Ovary (tissue), 9 donors: ENCODE measurements around the gene GYG1. TPM values are rescaled to one million over a fixed set of nuclear protein-coding genes. Genes with fewer than 3 reads are reported as not detected.

Experiments used
- DNase-seq, 5 donors: peaks; one replicate each; pipeline ENCODE4 v3.0.0-alpha.2; 2019 to 2020
- H3K27ac ChIP-seq, 2 donors: fragments of 200-600 bp; one replicate each; pipeline versions ENCODE4 v1.5.1 to v1.8.0; 2019 to 2022
- H3K27me3 ChIP-seq: fragments of 200-600 bp; one replicate; pipeline ENCODE4 v1.8.0; 2022
- H3K36me3 ChIP-seq: fragments of 200-600 bp; sonication (generic); one replicate; pipeline ENCODE4 v1.5.1; 2019
- H3K4me1 ChIP-seq: one replicate; pipeline ENCODE4 v1.8.1; 2013; ENCODE audit warnings: mild to moderate bottlenecking, moderate library complexity; ENCODE audit not compliant: insufficient read depth
- H3K4me3 ChIP-seq: fragments of 200-600 bp; sonication (generic); one replicate; pipeline ENCODE4 v1.5.1; 2017
- H3K9me3 ChIP-seq, 2 donors: fragments of 200-600 bp in 1 of 2; sonication (generic) in 1 of 2; one replicate each; pipeline versions ENCODE4 v1.5.1 to v1.8.1; 2013 to 2019; ENCODE audit warnings: mild to moderate bottlenecking in 1 of 2, moderate library complexity in 1 of 2
- EP300 ChIP-seq: sonication (generic); formaldehyde crosslinking; IDR thresholded peaks from one replicate; pipeline ENCODE4 v1.6.1; 2017; ENCODE audit warnings: antibody characterized with exemption
- POLR2A ChIP-seq: fragments of 450-650 bp; IDR thresholded peaks from one replicate; pipeline ENCODE4 v1.6.1; 2017; ENCODE audit warnings: antibody characterized with exemption, mild to moderate bottlenecking, moderate library complexity
- WGBS, 3 donors: extraction: QIAGEN DNeasy Blood & Tissue Kit in 1 of 3; methylation state at CpG; one replicate each; pipeline versions ENCODE4 v1.1.5 to v1.1.7; 2013 to 2017; 5-methylcytosine and 5-hydroxymethylcytosine counted together
- intact Hi-C, 4 donors: fragments of 100-400 bp; cut with DNase I; formaldehyde crosslinking; loops; one replicate each; pipeline versions ENCODE4 v1.11.0 to v1.15.1; 2022 to 2023
- polyA plus RNA-seq, 2 donors: library from polyadenylated mRNA; stranded (reverse); fragments of 200-250 nt in 1 of 2; fragments of 350-450 nt in 1 of 2; fragmentation: Illumina TruSeq in 1 of 2; extraction: RNeasy Lipid Tissue Mini Kit (QIAGEN cat#74804) in 1 of 2; gene quantifications; one replicate each; pipeline ENCODE4 v1.2.3, GENCODE V29; 2013 to 2014
- total RNA-seq, 7 donors: library from RNA; depleted of rRNA in 2 of 7; stranded (reverse); fragments of >200 nt in 2 of 7; fragmentation: NEBNext Ultra II Directional in 3 of 7; extraction: Animal tissue kit (Norgen Biotek cat#: 25700) in 3 of 7; gene quantifications; one replicate each; pipeline versions ENCODE4 v1.1.0 to v1.2.4, GENCODE V29; 2016 to 2023
- TF ChIP-seq, protein P1 (sequence below), 3 donors: fragments of 450-650 bp in 2 of 3; fragments of 200-600 bp in 1 of 3; IDR thresholded peaks; one replicate each; pipeline versions ENCODE4 v1.5.1 to v1.8.0; 2016 to 2022; ENCODE audit warnings: antibody characterized with exemption in 3 of 3, mild to moderate bottlenecking in 1 of 3
- donor health status: DM: no; HTN: no; CAD: no; lungs with moderate emphysema.
- donor health status: DM: no; HTN: no; CAD: no.
- donor health status: Bipolar disorder and iron deficiency.
- donor health status: DM: yes; HTN: yes; CAD: no.
- donor health status: DM: no; HTN: no; CAD: no.
- donor health status: DM: yes; HTN: yes; CAD: no.

The GYG1 gene
- total and polyA plus RNA-seq, 9 donors: 23.8 to 86.1 (median 58.4) TPM

DNA sequence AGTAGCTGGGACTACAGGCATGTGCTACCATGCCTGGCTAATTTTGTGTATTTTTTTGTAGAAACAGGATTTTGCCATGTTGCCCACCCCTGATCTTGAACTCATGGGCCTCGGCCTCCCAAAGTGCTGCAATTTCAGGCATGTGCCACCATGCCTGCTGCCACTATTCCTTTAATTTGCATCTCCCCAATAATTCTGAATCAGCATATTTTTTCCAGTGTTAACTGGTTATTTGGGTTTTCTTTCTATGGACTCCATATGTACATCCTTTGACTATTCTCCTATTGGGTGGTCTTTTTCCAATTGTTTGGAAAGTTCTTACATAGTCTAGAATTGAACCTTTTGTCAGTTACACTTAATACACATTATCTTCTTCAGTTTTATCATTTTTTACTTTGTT, 66.9 kb downstream of the GYG1 start:
- TF ChIP-seq POLR2A (no peak), EP300 (no peak)
- TF ChIP-seq, protein P1, sequence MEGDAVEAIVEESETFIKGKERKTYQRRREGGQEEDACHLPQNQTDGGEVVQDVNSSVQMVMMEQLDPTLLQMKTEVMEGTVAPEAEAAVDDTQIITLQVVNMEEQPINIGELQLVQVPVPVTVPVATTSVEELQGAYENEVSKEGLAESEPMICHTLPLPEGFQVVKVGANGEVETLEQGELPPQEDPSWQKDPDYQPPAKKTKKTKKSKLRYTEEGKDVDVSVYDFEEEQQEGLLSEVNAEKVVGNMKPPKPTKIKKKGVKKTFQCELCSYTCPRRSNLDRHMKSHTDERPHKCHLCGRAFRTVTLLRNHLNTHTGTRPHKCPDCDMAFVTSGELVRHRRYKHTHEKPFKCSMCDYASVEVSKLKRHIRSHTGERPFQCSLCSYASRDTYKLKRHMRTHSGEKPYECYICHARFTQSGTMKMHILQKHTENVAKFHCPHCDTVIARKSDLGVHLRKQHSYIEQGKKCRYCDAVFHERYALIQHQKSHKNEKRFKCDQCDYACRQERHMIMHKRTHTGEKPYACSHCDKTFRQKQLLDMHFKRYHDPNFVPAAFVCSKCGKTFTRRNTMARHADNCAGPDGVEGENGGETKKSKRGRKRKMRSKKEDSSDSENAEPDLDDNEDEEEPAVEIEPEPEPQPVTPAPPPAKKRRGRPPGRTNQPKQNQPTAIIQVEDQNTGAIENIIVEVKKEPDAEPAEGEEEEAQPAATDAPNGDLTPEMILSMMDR (IDR thresholded peaks at IDR 0.05): no peak
- H3K27ac ChIP-seq: no peak overlapping the region
- no peaks in the 10 kb centered on the region for H3K36me3 ChIP-seq
- 94 to 97% (median 96%) methylated on average over 1 of the region's 1 CpG for WGBS, 3 donors
- no peaks in the 10 kb centered on the region for H3K27me3 ChIP-seq
- DNase-seq: no peak
- intact Hi-C loops: no loop called here
- H3K4me3 ChIP-seq: no peak overlapping the region
- H3K9me3 ChIP-seq: no peaks in the 10 kb centered on the region
- no peaks in the 10 kb centered on the region for H3K4me1 ChIP-seq

DNA sequence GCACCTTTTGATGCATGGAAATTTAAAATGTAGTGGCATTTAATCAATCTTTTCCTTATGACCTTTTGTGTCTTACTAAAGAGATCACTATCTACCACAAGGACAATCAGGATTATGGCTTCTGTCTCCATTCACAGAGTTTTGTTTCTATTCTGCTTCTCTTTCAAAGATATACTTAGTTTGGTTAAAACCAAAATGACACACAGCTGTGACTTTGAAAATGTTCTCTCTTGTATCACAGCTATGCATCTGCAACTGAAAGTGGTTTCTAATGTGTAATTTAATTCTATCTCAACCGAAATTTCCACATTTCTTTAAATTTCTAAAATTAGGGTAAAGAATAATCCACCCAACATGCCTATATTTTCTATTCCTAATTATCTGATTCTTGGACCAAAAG, 67.3 kb downstream of the GYG1 start:
- WGBS, 3 donors: 92 to 97% (median 92%) methylated on average over 1 of the region's 1 CpG
- Histone ChIP-seq H3K27me3 (no peaks in the 10 kb centered on the region), H3K27ac (no peak overlapping the region), H3K4me3 (no peak overlapping the region), H3K36me3 (no peaks in the 10 kb centered on the region), H3K4me1 (no peaks in the 10 kb centered on the region), H3K9me3 (no peaks in the 10 kb centered on the region)
- TF ChIP-seq POLR2A: no peak
- TF ChIP-seq EP300: no peak
- TF ChIP-seq, protein P1 (IDR thresholded peaks at IDR 0.05): no peak
- intact Hi-C loops: no loop called here
- DNase-seq: no peak

DNA sequence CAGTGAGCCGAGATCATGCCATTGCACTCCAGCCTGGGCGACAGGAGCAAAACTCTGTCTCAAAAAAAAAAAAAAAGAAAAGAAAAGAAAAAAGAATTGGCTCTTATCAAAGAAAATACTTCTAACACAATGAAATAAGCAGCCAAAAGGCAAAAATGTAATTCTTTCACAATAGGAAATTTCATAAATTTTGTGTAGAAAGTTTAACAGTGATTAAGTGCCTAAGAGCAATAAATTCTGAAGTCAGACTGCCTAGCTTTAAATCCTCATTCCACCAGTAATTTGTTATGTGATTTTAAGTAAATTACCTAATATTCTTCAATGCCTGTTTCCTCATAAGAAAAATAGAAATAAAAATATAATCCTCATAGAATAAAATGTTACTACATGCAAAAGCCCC, 70.4 kb downstream of the GYG1 start:
- Histone ChIP-seq H3K27ac (no peak overlapping the region), H3K9me3 (no peaks in the 10 kb centered on the region), H3K4me3 (no peak overlapping the region), H3K4me1 (no peaks in the 10 kb centered on the region), H3K27me3 (no peaks in the 10 kb centered on the region), H3K36me3 (no peaks in the 10 kb centered on the region)
- no peak for TF ChIP-seq EP300
- TF ChIP-seq POLR2A: no peak
- TF ChIP-seq, protein P1 (IDR thresholded peaks at IDR 0.05): no peak
- intact Hi-C loops: no loop called here
- WGBS, 3 donors: 77 to 89% (median 83%) methylated on average over 2 of the region's 2 CpGs
- DNase-seq: no peak

DNA sequence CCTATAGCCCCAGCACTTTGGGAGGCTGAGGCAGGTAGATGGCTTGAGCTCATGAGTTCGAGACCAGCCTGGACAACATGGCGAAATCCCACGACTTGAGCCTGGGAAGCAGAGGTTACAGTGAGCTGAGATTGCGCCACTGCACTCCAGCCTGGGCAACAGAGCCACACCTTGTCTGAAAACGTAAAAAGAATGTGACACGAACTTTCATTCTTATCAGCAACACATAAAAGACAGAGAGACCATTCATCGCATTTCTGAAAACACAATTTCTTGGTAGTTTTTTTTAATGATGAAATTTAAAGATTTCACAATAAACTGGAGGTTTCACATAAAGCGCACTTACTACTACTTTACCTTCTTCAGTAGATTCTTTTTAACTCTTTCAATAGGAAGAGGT, 76.5 kb downstream of the GYG1 start:
- TF ChIP-seq, protein P1 (IDR thresholded peaks at IDR 0.05): no peak
- DNase-seq: no peak
- intact Hi-C loops: no loop called here
- H3K4me3 ChIP-seq: no peak overlapping the region
- no peaks in the 10 kb centered on the region for H3K36me3 ChIP-seq
- H3K9me3 ChIP-seq: no peaks in the 10 kb centered on the region
- H3K4me1 ChIP-seq: no peaks in the 10 kb centered on the region
- WGBS, 3 donors: 93 to 96% (median 95%) methylated on average over 8 of the region's 8 CpGs
- H3K27me3 ChIP-seq: no peaks in the 10 kb centered on the region
- H3K27ac ChIP-seq: no peak overlapping the region

Other genes starting within 250 kb of the GYG1 start
- gene CPB1, start 163.7 kb upstream of the GYG1 start, total RNA-seq: 10 to 100 TPM in 2 of 7 donors, 1 to 10 TPM in 1, under 1 TPM in 1, not detected in 3; 0.50 to 19.1 (median 11.2) TPM
- 1 to 10 TPM in 1 of 2 donors, under 1 TPM in 1; 0.11 to 5.0 TPM for gene CPB1, start 163.7 kb upstream of the GYG1 start, polyA plus RNA-seq
- 1 to 10 TPM in 3 of 7 donors, under 1 TPM in 1, not detected in 3; 0.89 to 4.1 (median 3.1) TPM for gene CPA3, start 126.2 kb upstream of the GYG1 start, total RNA-seq
- gene CPA3, start 126.2 kb upstream of the GYG1 start, polyA plus RNA-seq: 10 to 100 TPM in 1 of 2 donors, 1 to 10 TPM in 1; 2.6 to 22.2 TPM
- gene HLTF, start 95.0 kb downstream of the GYG1 start, total RNA-seq: 10 to 100 TPM; 19.8 to 35.3 (median 31.3) TPM
- gene HLTF, start 95.0 kb downstream of the GYG1 start, polyA plus RNA-seq: 10 to 100 TPM; 11.3 to 20.2 TPM
- gene HPS3, start 138.1 kb downstream of the GYG1 start, total RNA-seq: 10 to 100 TPM; 15.7 to 25.2 (median 17.9) TPM
- 10 to 100 TPM; 11.4 to 16.7 TPM for gene HPS3, start 138.1 kb downstream of the GYG1 start, polyA plus RNA-seq
- gene CP, start 230.3 kb downstream of the GYG1 start, total RNA-seq: 10 to 100 TPM in 2 of 7 donors, 1 to 10 TPM in 4, under 1 TPM in 1; 0.63 to 90.3 (median 5.7) TPM
- gene CP, start 230.3 kb downstream of the GYG1 start, polyA plus RNA-seq: 1 to 10 TPM in 1 of 2 donors, under 1 TPM in 1; 0.40 to 2.1 TPM